BLaER1 treated with 17β-estradiol and CSF1 and Interleukin-3, amounts not matched to agents 10 nM and 100 nM (cell line): ENCODE measurements around the gene SLC15A5.

ENCODE experiments used
- H3K27ac ChIP-seq, 11 experiments: shearing (Covaris generic); formaldehyde crosslinking; 2 replicates each; pipeline ENCODE4 v1.8.1; 2022
- H3K27me3 ChIP-seq, 11 experiments: shearing (Covaris generic); formaldehyde crosslinking; 2 replicates each; pipeline ENCODE4 v1.8.1; 2022
- H3K36me3 ChIP-seq, 11 experiments: shearing (Covaris generic); formaldehyde crosslinking; 2 replicates each; pipeline ENCODE4 v1.8.1; 2022
- H3K4me1 ChIP-seq, 10 experiments: shearing (Covaris generic); formaldehyde crosslinking; 2 replicates each; pipeline ENCODE4 v1.8.1; 2022
- H3K4me2 ChIP-seq, 11 experiments: shearing (Covaris generic); formaldehyde crosslinking; 2 replicates each; pipeline ENCODE4 v1.8.1; 2022
- H3K4me3 ChIP-seq, 10 experiments: shearing (Covaris generic); formaldehyde crosslinking; 2 replicates each; pipeline ENCODE4 v1.8.1; 2022
- H3K9ac ChIP-seq, 11 experiments: shearing (Covaris generic); formaldehyde crosslinking; 2 replicates each; pipeline ENCODE4 v1.8.1; 2022
- H3K9me3 ChIP-seq, 11 experiments: shearing (Covaris generic); formaldehyde crosslinking; replicated peaks in 1 of 11; 2 replicates each; pipeline ENCODE4 v1.8.1; 2022
- H4K20me1 ChIP-seq, 11 experiments: shearing (Covaris generic); formaldehyde crosslinking; 2 replicates each; pipeline ENCODE4 v1.8.1; 2022
- Cebpa-rat ChIP-seq, 11 experiments: shearing (Covaris generic); IDR thresholded peaks; 2 replicates each; pipeline ENCODE4 v1.8.1; 2022

The SLC15A5 gene

DNA sequence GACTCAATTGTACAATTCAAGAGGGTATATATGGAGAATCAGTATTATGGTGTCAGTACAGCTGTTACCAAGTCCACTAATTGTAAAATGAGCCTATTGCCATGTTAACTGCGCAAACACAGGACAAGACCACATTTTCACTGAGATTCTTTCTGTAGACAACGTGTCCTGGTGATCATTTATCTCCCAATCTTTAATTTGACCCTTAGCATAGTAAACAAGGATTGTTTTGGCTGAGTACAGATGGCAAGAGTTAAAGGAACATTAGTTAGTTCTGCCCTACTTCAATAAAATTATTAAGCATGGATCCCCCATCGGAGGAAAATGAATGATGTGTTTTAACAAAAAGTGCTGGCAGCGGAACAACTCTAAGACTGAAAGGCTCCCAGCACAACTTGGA lies 36.1 kb downstream of the SLC15A5 start:
- no peak overlapping the region for H3K9ac ChIP-seq
- no peaks in the 10 kb centered on the region for H3K9me3 ChIP-seq
- no peak overlapping the region for H3K4me2 ChIP-seq
- no peaks in the 10 kb centered on the region for H3K4me1 ChIP-seq
- no peaks in the 10 kb centered on the region for H4K20me1 ChIP-seq
- no peaks in the 10 kb centered on the region for H3K36me3 ChIP-seq
- H3K27me3 ChIP-seq = no peaks in the 10 kb centered on the region
- no peak overlapping the region for H3K4me3 ChIP-seq
- TF ChIP-seq Cebpa-rat (IDR thresholded peaks at IDR 0.05) = no peak
- no peak overlapping the region for H3K27ac ChIP-seq

GRCh38 chr12:16238661-16239060 lies 38.8 kb downstream of the SLC15A5 start:
- Histone ChIP-seq H3K36me3 (no peaks in the 10 kb centered on the region), H3K9ac (no peak overlapping the region), H3K4me2 (no peak overlapping the region), H3K4me1 (no peaks in the 10 kb centered on the region), H3K9me3 (no peaks in the 10 kb centered on the region), H3K27ac (no peak overlapping the region), H3K27me3 (no peaks in the 10 kb centered on the region), H4K20me1 (no peaks in the 10 kb centered on the region), H3K4me3 (no peak overlapping the region)
- no peak for TF ChIP-seq Cebpa-rat (IDR thresholded peaks at IDR 0.05)

- Histone ChIP-seq H3K4me3 (no peak overlapping the region), H3K36me3 (no peaks in the 10 kb centered on the region), H4K20me1 (no peaks in the 10 kb centered on the region)
Observed at GRCh38 chr12:16229676-16230075, 47.8 kb downstream of the SLC15A5 start.

DNA sequence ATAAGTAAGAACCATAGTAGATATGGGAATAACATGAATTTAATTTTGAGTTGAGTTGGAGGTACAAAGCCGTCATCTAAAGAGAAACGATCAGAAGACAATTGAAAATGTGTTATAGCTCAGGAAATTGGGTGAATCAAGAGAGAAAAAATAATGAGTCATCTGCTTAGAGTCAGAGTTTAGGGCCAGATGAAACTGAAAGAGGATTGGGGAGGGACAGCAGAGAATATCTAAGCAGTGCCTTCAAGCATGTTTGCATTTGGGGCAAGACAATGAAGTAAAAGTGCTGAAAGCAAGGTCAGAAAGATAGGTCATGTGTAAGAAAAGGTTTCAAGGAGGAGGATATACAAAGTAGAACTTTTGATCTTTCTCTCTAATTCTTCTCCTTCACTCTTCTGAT lies 49.4 kb downstream of the SLC15A5 start:
- TF ChIP-seq Cebpa-rat (IDR thresholded peaks at IDR 0.05) = no peak
- Histone ChIP-seq H3K27ac (no peak overlapping the region), H3K9me3 (peaks cover 0 to 13% (median 0%) of the 10 kb centered on the region in 11 experiments; a peak in 1 of 22 replicates), H3K4me3 (no peak overlapping the region), H3K36me3 (no peaks in the 10 kb centered on the region), H3K27me3 (no peaks in the 10 kb centered on the region), H3K4me2 (no peak overlapping the region), H3K9ac (no peak overlapping the region), H4K20me1 (no peaks in the 10 kb centered on the region), H3K4me1 (no peaks in the 10 kb centered on the region; a peak in 1 of 20 replicates)

More at GRCh38 chr12:16229676-16230075, 47.8 kb downstream of the SLC15A5 start:
- Histone ChIP-seq H3K27ac (no peak overlapping the region), H3K27me3 (no peaks in the 10 kb centered on the region), H3K4me1 (no peaks in the 10 kb centered on the region; a peak in 1 of 20 replicates), H3K4me2 (no peak overlapping the region), H3K9me3 (peaks cover 0 to 13% (median 0%) of the 10 kb centered on the region in 11 experiments; a peak in 1 of 22 replicates), H3K9ac (no peak overlapping the region)
- TF ChIP-seq Cebpa-rat (IDR thresholded peaks at IDR 0.05) = no peak

DNA sequence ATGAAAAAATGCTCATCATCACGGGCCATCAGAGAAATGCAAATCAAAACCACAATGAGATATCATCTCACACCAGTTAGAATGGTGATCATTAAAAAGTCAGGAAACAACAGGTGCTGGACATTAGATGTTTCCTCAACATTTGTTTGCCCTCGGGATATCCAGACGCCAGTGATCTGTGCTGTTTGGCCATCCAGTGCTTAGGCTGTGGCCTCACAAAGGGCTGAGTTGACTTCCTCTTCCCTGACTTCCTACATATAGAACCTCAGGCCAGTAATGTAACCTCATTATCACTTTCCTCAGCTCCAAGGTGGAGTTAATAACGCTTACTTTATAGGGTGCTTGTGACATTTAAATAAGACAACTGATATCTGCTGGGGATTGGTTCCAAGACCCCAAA lies 51.8 kb downstream of the SLC15A5 start:
- Histone ChIP-seq H3K4me2 (no peak overlapping the region), H3K4me1 (no peaks in the 10 kb centered on the region; a peak in 1 of 20 replicates), H3K27ac (no peak overlapping the region), H3K36me3 (no peaks in the 10 kb centered on the region), H4K20me1 (no peaks in the 10 kb centered on the region), H3K9ac (no peak overlapping the region), H3K27me3 (no peaks in the 10 kb centered on the region), H3K9me3 (no peaks in the 10 kb centered on the region), H3K4me3 (no peak overlapping the region)
- TF ChIP-seq Cebpa-rat (IDR thresholded peaks at IDR 0.05) = no peak

GRCh38 chr12:16224196-16224595 lies 53.3 kb downstream of the SLC15A5 start:
- Histone ChIP-seq H3K9ac (no peak overlapping the region), H3K27me3 (no peaks in the 10 kb centered on the region), H3K4me1 (no peaks in the 10 kb centered on the region; a peak in 1 of 20 replicates)

DNA sequence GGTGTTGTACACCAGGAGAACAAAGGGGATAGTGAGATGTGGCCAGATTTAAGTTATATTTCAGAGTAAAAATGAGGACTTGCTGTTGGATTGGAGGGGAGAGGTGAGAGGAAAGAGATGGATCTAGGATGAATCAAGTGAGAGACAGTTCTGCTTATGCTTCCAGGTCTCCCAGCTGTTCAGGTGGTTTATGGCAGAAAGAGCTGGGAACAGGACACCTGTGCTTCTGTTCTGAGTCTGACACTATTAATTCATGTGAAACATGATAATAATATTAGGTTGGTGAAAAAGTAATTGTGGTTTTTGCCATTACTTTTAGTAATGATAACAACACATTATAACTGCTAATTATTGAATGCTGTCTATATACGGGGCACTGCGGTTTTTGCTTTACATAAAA lies 55.7 kb downstream of the SLC15A5 start:
- no peaks in the 10 kb centered on the region for H3K36me3 ChIP-seq
- no peaks in the 10 kb centered on the region for H3K4me1 ChIP-seq
- H3K9me3 ChIP-seq = no peaks in the 10 kb centered on the region
- TF ChIP-seq Cebpa-rat (IDR thresholded peaks at IDR 0.05) = no peak
- no peak overlapping the region for H3K9ac ChIP-seq
- no peaks in the 10 kb centered on the region for H3K27me3 ChIP-seq
- no peak overlapping the region for H3K4me2 ChIP-seq
- no peak overlapping the region for H3K4me3 ChIP-seq
- H3K27ac ChIP-seq = no peak overlapping the region
- H4K20me1 ChIP-seq = no peaks in the 10 kb centered on the region

More at GRCh38 chr12:16224196-16224595, 53.3 kb downstream of the SLC15A5 start:
- no peak overlapping the region for H3K27ac ChIP-seq
- H4K20me1 ChIP-seq = no peaks in the 10 kb centered on the region
- no peak overlapping the region for H3K4me2 ChIP-seq
- H3K4me3 ChIP-seq = no peak overlapping the region
- TF ChIP-seq Cebpa-rat (IDR thresholded peaks at IDR 0.05) = no peak
- no peaks in the 10 kb centered on the region for H3K9me3 ChIP-seq
- H3K36me3 ChIP-seq = no peaks in the 10 kb centered on the region

- Histone ChIP-seq H3K9ac (no peak overlapping the region), H4K20me1 (no peaks in the 10 kb centered on the region), H3K36me3 (no peaks in the 10 kb centered on the region), H3K9me3 (no peaks in the 10 kb centered on the region), H3K4me3 (no peak overlapping the region), H3K4me1 (no peaks in the 10 kb centered on the region), H3K27me3 (no peaks in the 10 kb centered on the region), H3K27ac (no peak overlapping the region), H3K4me2 (no peak overlapping the region)
- no peak for TF ChIP-seq Cebpa-rat (IDR thresholded peaks at IDR 0.05)
Observed at GRCh38 chr12:16220120-16220519, 57.4 kb downstream of the SLC15A5 start.

DNA sequence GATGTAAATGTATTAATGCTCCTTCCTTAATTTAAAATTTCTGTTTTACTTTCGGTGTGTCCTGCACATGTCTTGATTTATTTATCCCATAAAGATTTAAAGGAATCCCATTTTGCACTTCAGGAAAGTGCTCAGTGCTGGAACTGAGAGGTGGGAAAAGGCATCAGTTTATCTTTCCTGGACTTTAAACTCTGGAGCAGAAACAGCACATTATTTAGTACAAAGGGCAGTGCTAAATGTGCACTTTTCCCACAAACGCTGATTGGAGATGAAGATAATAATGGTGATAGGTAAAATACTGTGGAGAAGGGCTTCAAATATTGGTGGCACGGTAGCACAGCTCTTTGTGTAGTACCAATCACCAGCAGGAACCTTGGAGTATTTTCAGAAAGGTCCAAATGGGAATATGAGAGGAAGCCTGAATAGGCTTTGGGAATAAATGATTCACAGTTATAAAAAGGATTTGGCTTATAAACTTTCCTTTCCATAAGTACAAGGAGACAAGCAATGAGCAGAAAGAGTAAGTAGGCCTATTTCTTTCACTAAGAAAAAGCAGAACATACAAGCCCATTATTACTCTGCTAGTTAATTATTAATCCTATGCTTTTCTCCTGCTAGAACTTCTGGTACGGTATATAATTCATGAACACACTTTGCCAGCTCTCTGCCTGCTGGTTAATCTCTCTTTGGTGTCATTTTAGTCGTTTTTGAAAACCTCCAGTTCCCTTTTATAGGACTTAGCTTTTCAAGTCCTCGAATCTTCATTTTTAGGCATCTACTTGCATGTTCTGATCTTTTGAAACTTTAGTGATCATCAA lies 58.3 kb downstream of the SLC15A5 start:
- Histone ChIP-seq H3K4me1 (no peaks in the 10 kb centered on the region), H3K9ac (no peak overlapping the region), H3K27ac (no peak overlapping the region), H3K4me2 (no peak overlapping the region), H3K36me3 (no peaks in the 10 kb centered on the region), H3K9me3 (no peaks in the 10 kb centered on the region), H4K20me1 (no peaks in the 10 kb centered on the region), H3K27me3 (no peaks in the 10 kb centered on the region), H3K4me3 (no peak overlapping the region)
- no peak for TF ChIP-seq Cebpa-rat (IDR thresholded peaks at IDR 0.05)

DNA sequence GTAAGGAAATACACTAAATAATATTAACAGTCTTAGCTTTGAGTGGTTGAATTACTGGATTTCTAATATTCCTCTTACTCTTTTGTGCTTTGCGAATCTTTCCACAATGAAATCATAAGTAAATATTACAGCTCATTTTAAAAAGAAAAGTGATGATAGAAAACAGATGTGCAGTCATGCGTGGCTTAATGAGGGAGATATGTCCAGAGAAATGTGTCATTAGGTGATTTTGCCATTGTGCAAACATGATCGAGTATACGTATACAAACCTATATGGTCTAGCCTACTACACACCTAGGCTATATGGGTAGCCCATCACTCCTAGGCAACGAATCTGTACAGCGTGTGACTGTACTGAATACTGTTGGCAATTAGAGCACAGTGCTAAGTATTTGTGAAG lies 59.3 kb downstream of the SLC15A5 start:
- H3K4me3 ChIP-seq = no peak overlapping the region
- TF ChIP-seq Cebpa-rat (IDR thresholded peaks at IDR 0.05) = no peak
- no peaks in the 10 kb centered on the region for H4K20me1 ChIP-seq
- no peak overlapping the region for H3K4me2 ChIP-seq
- H3K27ac ChIP-seq = no peak overlapping the region
- H3K9ac ChIP-seq = no peak overlapping the region
- H3K4me1 ChIP-seq = no peaks in the 10 kb centered on the region
- H3K36me3 ChIP-seq = no peaks in the 10 kb centered on the region
- H3K27me3 ChIP-seq = no peaks in the 10 kb centered on the region
- H3K9me3 ChIP-seq = no peaks in the 10 kb centered on the region
